TTC549 (cell line): ENCODE measurements around the gene NRXN3.

Source experiments
- FAIRE-seq: peaks from 2 replicates; lab custom pipeline; 2012; peaks lifted over from hg19 to GRCh38; lab: Jason Lieb, UNC

The NRXN3 gene

DNA sequence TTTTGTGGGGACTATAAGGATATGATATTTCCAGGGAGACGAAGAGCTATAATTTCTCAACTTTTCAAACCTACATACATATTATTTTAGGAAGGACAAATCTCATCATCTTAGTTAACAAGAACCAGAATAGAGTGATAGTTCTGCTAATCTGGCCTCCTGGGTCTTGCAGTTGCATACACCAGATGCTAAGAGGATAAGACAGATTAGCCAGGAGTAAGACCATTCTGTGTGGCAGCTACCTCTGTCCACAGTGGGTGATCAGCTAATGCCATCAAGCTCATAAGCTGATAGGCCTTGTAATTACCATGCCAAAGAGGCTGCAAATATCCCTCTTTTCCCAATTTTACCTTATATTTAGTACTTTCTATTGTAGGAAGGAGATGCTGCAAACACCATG is 776.8 kb downstream of the NRXN3 start:
- FAIRE-seq: no peak

DNA sequence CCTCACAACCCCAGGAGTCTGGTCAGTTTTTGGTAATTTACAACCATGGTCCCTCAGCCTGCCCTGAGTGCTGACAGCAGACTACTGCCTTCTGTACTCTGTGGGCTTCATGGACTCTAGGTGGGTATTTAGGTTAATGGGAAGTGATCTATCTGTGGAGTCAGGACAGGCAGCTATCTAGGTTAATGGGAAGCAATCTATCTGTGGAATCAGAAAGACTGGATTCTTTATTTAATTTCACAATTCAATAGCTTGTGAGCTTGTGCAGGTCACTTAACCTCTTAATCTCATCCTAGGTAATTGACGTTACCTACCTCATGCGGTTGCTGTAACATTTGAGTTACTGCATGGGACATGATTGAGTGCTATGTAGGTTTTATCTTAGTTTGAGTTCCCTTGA is 777.5 kb downstream of the NRXN3 start:
- FAIRE-seq: no peak

DNA sequence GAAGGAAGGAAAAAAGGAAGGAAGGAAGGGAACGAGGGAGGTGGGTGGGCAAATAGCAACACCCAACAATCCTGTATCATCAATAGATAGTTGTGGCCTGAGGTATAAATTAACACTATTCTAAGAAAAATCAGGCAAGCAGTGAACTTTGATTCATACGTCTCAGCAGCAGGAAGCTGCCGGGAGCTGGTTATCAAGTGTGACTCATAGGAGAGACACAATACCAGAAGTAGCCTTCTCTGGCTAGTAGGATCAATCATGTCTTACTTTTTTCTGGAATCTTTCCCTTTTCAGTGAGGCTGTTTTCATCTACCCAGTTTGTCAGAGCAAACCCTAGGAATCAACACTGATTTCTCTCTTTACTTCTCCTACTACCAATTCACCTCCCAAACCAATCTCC is 780.5 kb downstream of the NRXN3 start:
- FAIRE-seq: no peak

- no peak for FAIRE-seq
Measured at GRCh38 chr14:78951602-78952001, 781.4 kb downstream of the NRXN3 start.

- peak; percentile 3 for FAIRE-seq
Measured at GRCh38 chr14:78959674-78960264, 789.6 kb downstream of the NRXN3 start.

GRCh38 chr14:78967111-78967809 is 797.1 kb downstream of the NRXN3 start:
- no peak for FAIRE-seq

GRCh38 chr14:78968265-78968664 is 798.1 kb downstream of the NRXN3 start:
- no peak for FAIRE-seq

DNA sequence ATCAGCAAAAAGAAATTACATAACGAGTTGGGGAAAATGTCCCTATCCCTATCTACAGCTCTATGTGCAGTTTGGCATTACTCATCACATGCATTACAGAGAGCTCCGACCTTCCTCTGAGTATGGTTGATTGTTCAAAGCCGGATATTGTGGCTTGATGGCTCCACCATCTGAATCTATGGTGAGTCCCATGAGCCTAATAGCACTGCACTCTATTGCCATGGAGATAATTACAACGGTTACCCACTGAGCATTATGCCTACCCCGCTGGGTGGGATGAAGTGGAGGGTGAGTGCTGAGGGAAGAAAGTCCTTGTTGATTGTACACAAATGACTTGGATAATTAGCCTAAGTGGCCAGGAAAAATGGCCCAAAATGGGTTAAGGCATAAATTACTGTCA is 800.5 kb downstream of the NRXN3 start:
- FAIRE-seq: no peak

DNA sequence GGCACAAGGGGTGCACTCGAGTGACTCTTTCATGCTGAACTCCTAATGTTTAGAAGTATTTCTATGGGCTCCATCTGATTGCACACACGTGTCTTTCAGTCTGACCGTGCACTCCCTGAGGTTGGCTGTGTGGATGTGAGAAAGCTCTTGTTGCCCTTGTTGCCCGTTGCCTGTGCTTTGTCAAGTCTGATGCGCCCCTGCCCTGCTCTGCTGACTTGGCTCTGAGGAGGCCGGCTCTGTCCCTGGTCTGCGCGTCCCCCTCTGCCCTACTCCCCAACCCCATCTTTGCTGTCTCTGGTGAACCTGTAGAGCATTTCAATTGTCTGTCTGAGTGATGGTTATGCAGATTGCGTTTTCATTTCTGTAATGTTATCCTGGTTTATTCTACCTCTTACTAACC is 802.3 kb downstream of the NRXN3 start:
- FAIRE-seq: no peak

DNA sequence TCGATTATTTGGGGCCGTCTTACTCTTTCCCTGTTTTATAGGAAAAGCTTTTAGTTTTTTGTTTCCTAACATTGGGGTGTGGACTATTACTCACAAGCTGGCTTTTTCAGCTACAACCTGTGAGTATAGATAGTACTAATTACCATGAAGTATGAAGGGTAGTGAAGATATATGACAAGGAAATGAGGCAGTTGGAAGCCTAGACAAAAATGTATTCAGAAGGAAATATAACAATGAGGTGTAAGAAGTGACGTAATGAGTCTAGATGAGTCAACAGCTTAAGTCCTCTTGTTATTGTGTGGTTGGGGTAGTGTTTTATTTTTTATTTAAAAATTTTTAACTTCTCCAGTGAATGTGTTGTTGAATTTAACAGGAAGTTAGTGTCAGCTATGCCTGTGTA is 804.5 kb downstream of the NRXN3 start:
- FAIRE-seq: no peak

GRCh38 chr14:78975734-78976133 is 805.6 kb downstream of the NRXN3 start:
- no peak for FAIRE-seq

DNA sequence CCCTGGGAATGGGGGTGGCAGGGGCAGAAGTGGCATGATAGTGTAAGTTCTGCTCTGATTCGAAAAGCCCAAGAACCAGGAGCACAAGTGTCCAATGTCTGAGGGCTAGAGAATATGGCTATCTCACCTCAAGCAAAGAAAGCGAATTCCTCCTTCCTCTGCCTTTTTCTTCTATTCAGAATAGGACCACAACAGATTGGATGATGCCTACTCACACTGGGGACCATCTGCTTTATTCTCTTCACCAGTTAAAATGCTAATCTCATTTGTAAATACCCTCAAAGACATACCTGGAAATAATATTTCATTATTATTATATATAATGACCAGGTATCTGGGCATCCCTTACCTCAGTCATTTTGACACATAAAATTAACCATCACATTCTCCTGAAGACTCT is 808.7 kb downstream of the NRXN3 start:
- FAIRE-seq: no peak

- no peak for FAIRE-seq
Measured at GRCh38 chr14:78982551-78982950, 812.4 kb downstream of the NRXN3 start.

DNA sequence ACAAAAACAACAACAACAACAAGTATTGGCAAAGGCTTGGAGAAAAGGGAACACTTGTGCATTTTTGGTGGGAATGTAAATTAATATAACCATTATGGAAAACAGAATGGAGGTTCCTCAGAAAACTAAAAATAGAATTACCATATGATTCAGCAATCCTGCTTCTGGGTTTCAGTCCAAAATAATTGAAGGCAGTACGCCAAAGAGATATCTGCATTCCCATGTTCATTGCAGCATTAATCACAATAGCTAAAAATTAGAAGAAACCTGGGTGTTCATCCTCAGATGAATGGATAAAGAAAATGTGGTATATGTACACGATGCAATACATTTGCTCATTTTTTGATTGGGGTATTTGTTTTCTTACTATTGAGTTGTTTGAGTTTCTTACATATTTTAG is 813.0 kb downstream of the NRXN3 start:
- no peak for FAIRE-seq

- no peak for FAIRE-seq
Measured at GRCh38 chr14:78985668-78986381, 815.7 kb downstream of the NRXN3 start.

DNA sequence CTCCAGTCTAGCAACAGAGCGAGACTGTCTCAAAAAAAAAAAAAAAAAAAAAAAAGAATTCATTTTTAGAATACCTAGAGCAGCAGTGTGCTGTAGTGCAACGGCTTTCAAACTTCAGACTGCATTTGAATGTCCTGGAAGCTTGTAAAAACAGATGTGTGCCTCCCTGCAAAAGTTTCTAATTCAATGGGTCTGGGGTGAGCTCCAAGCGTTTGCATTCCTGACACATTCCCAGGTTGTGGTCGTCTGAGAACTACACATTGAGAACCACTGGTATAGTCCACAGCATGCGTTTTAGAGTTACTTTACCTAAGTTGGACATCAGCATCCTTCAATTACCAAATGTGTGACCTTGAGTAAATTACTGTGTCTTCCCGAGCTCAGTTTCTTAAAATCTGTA is 816.8 kb downstream of the NRXN3 start:
- FAIRE-seq: no peak

DNA sequence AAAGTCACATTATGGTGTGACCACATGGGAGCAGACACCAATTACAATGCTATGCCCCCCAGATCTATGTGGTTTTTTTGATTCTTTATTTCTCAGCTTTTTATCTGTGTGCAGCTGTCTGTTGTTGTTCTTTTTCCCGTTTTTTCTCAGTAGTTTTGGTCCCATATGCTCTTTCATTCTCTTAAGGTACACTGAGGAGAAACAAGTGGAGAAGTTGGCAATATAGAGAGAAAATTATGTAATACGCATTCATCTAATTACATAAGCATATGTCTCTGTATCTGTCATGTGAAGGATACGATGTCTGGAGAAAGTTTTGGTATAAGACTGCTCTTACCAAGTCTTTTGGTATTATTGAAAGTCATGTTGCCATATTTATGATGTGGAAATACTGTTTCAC is 819.0 kb downstream of the NRXN3 start:
- no peak for FAIRE-seq

GRCh38 chr14:78992867-78993266 is 822.7 kb downstream of the NRXN3 start:
- no peak for FAIRE-seq

DNA sequence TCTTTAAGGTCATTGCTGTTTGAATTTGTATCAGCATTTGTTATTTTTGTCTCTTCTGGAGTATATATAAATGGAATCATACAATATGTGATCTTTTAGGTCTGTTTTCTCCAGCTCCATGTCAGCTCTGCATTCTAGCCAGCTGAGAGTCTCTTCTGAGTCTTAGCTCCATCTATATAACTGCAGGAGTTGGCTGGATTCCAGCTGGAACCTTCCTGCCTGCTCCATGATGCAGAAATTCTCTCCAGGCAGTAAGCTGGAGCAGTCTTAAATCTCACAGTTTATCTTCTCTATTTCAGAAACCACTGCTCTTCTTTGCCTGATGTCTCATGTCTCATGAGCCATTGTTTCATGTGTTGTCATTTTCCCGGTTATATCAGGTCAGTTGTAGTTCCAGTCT is 827.6 kb downstream of the NRXN3 start:
- FAIRE-seq: no peak

DNA sequence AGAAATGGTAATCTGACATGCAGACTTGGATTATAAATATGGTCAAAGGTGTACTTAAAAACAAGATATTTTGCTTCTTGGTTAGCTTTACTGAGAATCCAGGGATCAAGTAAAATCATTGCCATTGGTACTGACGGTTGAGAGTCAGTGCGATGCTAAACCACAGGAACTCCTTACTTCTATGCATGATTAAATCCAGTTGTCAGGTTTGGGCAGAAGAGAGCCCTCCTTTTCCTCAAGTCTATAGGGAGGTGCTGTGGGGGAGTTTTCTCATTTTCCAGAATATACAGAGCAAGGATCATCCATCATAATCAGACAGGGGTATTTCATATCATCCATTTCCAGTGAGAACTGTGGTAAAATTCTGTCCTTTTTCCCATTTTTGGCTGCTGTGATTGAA is 839.1 kb downstream of the NRXN3 start:
- FAIRE-seq: no peak

DNA sequence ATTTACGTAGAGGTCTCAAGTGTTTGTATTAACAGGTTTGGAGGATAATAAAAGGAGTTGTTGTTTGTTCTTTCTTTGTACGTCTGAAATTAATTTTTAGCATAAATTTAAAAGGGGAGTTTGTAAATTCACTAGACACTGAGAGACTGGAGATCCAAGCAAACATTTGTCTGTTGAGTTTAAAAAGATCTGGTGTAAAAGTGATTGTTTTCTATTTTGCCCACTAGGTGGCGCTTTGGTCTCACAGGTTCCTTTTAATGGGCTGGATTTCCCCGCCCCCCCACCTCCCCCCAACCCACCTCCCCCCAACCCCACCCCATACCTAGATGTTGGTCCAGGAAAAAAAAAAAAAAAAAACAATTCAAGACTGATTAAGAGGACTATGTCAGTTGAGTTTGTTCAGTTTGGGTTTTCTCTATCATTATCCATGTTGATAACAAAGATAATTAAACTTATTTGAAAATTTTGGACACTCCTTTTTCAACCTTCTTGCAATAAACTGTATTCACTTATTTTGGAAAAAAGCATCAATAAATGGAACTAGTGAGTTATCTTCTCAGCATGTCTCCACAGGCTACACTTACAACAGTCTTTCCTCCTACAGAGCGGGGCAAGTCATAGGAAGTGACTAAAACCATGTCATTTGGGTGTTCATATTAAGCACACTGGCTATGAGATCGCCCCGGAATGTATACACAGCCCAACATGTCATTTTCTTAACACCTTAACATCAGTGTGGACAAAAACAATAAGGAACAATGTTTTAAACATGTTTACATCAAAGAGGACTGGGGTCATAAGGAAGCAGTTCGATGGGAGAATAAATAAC is 841.1 kb downstream of the NRXN3 start:
- FAIRE-seq: no peak

DNA sequence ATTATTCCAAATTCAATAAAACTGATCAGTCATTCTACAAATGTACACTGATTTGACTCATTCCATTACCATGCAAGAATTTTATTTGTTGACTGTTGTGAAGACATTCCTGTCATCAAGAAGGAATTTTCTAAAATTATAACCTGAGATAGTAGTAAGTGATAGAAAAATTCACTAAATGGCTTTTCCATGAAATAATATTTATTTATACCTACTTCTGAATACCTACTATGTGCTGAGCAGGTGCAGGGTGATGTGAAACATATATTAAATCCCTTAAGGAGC is 841.7 kb downstream of the NRXN3 start:
- no peak for FAIRE-seq

DNA sequence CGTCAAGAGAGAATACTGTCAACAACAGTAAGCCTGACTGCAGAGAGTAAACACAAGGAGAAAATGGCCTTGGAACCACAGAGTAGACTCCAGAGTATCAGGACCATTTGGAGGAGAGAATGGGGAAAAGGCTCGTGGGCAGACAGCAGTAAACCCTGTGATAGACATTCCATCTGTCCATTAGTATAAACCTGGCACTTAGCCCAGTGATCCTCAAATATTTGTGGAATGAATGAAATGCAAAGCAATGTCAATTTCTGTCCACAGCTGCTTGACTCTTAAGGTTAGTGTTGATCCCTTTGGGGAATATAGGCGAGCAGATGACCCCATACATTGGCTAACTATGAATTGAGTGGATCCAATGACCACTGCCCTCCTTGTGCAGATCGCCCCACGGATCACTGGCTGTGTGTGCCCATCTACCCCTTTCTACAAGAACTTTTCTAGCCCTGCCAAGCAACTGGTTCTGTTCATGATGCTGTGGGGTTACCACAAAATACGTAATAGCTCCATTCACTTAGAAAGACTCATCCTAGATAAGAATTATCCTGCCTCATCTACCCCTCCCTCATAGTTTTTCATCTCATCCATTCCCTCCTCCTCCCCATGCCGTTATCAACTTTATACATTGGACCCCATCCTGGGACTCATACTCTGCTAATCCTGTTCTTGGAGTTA is 846.8 kb downstream of the NRXN3 start:
- no peak for FAIRE-seq
